Thyroid gland (tissue), 4 donors: Measurements from ENCODE around the gene TEX2.

Source experiments
- CTCF ChIP-seq, 6 experiments: fragments of 200-600 bp in 3 of 6; fragments of 450-650 bp in 3 of 6; sonication (generic) in 3 of 6; IDR thresholded peaks; one replicate each; pipeline ENCODE4 v1.5.1; 2016 to 2019; ENCODE audit warnings: antibody characterized with exemption in 6 of 6, mild to moderate bottlenecking in 2 of 6, inconsistent platforms in 1 of 6, moderate library complexity in 1 of 6
- POLR2A ChIP-seq, 2 donors: fragments of 450-650 bp; IDR thresholded peaks; one replicate each; pipeline ENCODE4 v1.6.1; 2017; ENCODE audit warnings: antibody characterized with exemption in 2 of 2, mild to moderate bottlenecking in 2 of 2, moderate library complexity in 1 of 2

GRCh38 chr17:64190472-64190871 is 72.6 kb downstream of the TEX2 start:
- TF ChIP-seq POLR2A (IDR thresholded peaks at IDR 0.05): no peak
- TF ChIP-seq CTCF (IDR thresholded peaks at IDR 0.05): no peak
